ENCODE measurements around the gene TBCC.
"Not testable (repeated sequence)": the region's sequence is repeated elsewhere in the genome, so short reads cannot be mapped to it uniquely, and the experiment has no call there.

Gene TBCC, protein sequence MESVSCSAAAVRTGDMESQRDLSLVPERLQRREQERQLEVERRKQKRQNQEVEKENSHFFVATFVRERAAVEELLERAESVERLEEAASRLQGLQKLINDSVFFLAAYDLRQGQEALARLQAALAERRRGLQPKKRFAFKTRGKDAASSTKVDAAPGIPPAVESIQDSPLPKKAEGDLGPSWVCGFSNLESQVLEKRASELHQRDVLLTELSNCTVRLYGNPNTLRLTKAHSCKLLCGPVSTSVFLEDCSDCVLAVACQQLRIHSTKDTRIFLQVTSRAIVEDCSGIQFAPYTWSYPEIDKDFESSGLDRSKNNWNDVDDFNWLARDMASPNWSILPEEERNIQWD

DNA sequence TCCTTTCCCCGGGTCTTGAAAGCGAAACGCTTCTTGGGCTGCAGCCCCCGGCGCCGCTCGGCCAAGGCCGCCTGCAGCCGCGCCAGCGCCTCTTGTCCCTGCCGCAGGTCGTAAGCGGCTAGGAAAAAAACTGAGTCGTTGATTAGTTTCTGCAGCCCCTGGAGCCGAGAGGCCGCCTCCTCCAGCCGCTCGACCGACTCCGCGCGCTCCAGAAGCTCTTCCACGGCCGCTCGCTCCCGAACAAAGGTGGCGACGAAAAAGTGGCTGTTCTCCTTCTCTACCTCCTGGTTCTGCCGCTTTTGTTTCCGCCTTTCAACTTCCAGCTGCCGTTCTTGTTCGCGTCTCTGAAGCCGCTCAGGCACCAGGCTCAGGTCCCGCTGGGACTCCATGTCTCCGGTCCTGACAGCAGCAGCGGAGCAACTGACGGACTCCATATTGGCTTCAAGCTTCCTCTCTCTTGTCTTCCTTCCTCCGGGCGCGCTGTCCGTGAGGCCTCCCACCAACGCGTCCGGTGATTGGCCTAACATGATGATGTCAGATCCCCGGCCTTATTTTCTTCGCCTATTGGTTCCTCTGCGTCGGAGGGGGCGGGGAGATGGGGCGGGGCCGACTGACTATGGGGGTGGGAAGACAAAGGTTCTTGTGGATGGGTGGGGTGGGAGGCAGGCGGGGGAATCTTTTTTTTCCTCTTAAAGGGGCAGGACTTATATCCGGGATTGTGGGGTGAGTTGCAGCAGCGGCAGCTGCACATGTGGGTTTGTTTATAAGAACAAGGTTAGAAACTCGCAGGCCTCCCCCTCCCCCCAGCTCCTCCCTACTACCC lies at the start of gene TBCC:
TSS of gene TBCC (minus strand) at position 464 of the 823 bp plus-strand sequence. CDS start at position 434, 30 bp downstream.
- peak; percentile 95 to 98 for DNase-seq

DNA sequence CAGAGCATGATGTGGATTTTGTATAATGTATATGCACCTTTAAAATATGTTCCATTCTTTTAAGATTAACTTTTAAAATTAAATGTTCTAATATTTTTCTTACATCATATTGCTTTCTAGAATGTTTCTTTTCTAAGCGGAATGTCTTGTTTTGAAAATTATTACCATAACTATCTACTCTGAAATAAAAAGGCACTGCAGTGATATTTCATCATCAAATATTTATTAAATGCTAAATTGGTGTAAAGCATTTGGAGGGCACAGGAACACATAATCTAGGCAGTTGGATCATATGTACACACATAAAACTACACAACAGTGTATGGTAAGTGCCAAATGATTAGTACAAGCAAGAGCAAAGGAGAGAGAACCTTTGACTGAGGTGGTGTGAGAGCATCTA lies 49.7 kb upstream of the TBCC start:
- DNase-seq: no peak

DNA sequence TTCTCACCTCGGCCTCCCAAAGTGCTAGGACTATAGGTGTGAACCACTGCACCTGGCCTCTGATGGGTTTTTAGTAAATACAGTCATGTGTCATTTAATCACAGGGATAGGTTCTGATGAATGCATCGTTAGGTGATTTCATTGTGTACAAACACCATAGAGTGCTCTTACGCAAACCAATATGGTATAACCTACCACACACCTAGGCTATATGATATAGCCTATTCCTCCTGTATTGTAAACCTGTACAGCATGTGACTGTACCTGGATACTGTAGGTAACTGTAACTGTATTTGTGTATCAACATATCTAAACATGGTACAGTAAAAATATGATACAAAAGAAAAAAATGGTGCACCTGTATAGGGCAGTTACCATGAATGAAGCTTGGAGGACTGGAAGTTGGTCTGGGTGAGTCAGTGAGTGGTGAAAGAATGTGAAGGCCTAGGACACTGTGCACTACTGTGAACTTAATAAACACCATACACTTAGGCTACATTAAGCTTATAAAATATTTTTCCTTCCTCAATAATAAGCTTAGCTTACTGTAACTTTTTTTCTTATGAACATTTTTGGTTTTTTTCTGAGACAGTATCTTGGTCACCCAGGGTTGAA lies 45.9 kb upstream of the TBCC start:
- no peak for DNase-seq

DNA sequence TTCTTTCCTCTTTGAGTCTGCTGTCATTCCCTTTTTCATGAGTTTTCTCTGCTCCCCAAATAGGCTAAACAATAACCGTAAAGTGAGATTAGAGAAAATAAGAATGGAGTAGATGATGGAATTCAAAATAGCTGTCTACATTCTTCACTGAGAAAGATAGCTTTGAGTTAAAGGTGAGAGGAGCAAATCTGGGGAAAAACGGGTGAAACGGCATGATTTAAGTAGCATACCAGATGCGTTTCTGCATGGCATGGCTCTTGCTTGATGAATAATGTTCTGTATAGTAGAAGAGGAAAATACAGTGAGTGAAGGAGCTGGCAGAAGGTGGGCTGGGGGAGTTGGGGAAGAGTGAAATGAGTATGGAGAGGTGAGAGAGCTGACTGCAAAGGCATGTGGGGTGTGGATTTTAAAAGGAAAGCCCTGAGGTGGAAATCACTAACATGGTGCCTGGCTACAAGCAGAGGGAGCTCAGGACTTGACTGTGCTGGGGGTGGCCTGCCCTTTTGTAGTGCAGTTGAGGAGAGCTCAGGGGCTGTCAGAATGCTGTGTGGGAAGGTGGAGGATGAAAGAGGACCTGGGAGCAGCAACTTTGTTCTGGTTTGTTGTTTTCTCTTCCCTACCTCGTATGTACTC lies 44.8 kb upstream of the TBCC start:
- no peak for DNase-seq

DNA sequence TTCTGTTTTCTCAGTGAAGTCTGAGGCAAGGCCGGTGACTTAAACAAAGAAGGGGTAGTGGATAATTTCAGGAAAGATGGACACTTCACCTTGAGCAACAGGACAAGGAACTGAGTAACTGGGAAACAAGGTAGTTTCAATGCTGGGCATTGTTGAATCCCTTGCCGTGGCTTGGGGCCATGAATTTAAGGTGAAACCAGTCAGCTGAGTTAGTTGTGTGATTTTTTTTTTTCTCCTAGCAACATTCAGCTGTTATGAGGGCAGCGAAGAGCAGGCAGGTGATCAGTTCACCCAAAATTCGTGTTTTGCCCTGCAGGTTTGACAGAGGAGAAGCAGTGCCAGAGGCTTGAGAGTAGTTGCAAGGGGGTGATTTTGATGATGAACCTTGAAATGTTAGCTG lies 42.8 kb upstream of the TBCC start:
- DNase-seq: no peak

DNA sequence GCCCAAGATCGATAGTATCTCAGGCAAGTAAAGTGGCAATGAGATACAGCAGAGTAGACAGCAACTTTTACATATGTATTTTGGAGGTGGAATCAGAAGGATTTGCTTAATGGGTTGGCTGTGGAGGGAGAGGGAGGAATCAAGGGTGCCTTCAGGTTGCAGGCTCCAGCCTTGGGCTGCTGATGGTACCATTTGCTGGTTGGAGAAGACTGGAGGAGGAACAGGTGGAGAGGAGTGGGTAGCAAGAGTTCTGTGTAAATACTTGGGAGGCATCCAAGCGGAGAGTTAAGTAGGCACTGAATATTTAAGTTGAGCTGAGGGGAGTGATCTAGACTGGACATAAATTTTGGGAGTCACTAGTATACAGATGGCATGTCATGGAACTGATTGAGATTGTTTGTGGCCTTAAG lies 41.2 kb upstream of the TBCC start:
- no peak for DNase-seq

DNA sequence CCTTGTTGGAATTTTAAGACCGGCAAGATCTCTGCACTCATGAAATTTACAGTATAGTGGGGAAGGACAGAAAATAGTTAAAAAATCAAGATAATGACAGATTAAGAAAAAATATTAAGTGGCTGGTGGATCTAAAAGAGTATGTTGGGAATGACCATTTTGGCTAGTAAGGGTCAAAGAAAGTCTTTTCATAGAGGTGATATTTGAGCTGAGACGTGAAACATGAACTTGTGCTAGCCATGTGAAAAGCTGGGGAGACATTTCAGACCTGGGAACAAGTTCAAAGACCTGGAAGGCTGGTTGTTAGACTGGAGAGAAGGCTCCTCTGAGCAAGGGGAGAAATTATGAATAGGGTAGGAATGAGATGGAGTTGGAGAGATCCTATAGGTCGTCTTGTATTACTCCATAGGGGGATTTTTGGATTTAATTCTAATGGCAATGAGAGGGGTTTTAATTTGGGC lies 40.7 kb upstream of the TBCC start:
- no peak for DNase-seq

DNA sequence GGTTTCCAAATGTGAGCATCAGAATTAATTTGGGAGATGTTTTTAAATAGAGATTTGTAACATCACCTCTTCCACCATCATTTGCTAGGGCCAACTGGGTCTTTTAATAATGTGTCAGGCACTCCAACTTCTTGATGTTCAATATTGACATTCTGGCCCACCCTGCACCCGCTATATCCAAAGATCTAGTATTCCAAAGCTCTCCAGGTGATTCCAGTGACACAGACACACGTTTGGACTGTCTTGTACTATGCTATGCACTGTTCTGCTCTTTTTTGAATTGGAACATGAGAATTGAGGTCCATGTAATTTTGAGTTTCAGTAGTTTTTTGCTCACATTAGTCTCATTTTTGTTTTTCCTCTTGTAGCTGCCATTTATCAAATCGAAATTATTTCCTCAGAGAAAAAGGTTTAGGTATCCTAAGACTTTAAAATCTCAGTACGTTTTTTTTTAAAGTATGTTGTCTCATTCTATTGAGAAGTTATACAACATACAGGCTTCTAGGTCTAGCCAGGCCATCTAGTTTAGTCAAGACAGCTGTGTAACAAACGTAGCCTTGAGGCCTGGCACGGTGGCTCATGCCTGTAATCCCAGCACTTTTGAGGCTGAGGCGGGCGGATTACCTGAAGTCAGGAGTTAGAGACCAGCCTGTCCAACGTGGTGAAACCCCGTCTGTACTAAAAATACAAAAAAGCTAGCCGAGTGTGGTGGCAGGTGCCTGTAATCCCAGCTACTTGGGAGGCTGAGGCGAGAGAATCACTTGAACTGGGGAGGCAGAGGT lies 39.0 kb upstream of the TBCC start:
- no peak for DNase-seq

DNA sequence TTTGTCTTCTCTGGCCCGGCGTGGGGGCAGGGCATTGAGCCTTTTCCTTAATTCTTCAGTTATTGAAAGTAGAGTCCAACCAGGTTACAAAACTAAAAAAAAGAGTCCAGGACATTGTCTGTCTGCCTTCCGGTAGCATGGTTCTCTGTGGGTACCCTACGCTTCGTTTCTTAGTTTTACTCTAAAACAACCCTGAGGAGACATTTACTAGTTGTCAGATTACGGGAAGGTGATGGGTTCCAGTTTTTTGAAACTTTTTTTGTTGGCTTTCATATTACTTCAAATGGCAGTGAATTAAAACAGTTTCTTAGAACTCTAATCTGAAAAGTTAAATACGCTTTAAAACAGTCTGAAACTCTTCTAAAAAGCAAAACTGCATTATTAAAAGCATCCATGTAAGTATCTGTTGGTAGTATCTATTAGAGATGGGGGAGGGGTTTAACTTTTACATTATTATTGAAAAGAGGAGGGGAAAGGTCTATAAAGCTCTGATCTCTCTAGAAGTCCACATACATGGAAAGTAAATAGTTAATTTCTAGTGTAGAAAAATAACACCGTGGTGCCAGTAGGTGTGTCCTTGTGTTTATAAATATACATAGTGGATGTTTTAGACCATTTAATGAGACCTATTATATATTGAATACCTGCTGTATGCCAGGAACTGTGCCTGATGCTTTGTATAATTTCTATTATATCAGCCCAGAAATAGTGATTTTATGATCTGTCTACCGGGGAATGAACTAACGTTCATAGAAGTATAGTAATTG lies 38.2 kb upstream of the TBCC start:
- DNase-seq: no peak

DNA sequence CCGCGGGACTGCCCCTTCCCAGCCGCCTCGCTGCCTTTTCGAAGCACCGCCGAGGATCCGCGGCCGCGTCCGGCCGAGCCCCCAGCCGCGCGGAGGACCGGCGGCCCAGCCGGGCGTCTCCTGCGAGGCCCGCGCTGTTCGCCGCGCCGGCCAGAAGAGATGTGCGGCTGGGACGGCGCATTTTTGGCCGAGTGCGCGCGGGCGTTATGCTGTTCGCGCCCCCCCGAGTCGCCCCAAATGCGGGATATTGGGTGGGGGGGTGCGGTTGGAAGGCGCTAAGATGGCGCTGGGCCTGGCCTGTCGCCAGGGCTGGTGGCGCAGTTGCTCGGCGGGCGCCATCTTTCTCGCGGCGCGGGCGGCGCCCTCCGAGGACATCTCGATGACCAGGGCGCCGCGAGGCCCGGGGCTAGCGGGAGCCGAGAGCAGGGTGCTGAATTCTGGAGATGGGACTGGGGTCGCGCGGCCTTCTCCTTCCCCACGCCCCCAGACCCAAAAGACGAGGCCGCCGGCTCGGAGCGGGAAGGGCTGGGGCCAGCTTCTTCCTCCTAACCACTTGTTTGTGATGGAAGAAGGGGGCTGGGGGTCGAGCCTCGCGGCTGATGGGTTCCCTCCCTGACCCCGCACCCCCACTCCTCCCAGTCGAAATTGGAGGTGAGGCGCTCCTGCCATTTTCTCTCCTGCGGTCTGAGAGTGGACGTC lies 37.4 kb upstream of the TBCC start:
- peak; percentile 36 to 53 for DNase-seq

DNA sequence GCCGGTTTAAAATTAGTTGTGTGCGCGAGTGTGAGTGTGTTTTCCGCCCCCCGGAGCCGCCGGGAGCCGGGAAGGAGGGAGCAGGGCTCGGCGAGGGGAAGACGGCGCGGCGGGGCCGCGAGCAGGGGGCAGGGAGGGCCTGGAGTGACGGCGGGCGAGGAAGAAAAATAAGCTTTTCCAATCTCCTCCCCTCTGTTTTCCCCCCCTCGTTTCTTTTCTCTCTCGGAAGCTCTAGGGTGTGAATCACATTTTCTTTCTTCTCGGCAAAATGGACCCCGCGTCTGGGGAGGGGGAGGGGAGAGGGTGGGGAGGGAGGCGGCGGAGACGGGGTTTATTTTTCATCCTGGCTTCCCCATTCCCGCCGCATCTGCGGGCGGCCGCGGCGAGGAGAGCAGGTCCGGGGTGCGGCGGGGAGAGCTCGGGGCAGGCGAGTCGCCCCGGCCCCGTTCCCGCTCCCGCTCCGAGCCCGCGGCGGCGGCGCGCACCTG lies 36.8 kb upstream of the TBCC start:
- DNase-seq: peak; percentile 45 to 68

DNA sequence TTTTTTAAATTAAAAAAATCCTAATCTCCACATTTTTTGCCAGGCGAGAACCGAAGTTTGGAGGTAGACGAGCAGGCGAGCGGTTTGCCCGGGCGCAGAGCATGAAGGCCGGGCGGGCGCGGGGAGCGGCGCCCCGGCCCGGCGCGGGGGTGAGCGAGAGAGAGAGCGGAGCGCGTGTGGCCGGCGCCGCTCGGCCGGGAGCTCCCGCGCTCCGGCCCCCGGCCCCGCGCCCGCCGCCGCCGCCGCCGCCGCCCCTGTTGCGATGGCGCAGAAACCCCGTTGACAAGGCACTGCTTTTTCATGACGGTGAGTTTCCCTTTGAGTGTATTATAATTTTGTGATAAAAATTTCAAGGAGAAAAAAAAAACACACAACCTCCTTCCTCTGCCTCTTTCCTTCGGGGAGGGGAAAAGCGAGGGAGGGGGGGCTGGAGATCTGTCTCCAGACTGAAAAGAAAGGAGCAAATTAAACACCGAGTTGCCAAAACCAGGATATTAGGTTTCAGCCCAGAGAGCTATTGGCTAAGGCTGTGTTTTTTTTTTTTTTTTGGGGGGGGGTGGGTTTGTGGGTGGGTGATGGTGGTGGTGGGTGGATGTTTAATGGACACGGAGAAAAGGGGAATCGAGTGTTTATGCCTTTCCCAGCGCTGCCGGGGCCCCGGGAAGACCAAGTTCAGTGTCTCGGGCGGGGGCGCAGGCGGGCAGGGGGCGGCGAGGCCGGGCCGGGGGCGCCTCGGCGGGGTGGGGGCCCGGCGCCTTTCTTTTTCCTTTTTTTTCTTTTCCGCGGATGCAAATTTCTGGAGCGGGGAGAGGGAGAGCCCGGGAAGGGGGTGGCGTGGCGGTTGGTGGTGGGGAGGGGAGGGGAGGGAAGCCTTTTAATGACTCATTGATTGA lies 36.1 kb upstream of the TBCC start, which contains the start of gene BICRAL:
TSS of gene BICRAL (plus strand) at position 257 of the 893 bp plus-strand sequence. CDS start 39,971 bp downstream, outside the sequence.
- DNase-seq: peak in 1 of 2 experiments; percentile 51

DNA sequence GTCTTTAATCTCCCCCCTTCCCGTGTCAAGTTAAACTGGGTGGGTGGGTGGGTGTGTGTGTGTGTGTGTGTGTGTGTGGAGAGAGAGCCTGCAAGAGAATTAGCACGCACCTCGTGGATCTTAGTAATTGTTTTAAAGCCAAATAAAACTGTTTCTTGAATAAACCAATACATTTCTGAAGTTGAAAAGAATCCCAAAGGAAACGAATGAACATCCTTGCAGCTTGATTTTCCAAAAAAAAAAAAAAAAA lies 35.6 kb upstream of the TBCC start:
- no peak for DNase-seq

DNA sequence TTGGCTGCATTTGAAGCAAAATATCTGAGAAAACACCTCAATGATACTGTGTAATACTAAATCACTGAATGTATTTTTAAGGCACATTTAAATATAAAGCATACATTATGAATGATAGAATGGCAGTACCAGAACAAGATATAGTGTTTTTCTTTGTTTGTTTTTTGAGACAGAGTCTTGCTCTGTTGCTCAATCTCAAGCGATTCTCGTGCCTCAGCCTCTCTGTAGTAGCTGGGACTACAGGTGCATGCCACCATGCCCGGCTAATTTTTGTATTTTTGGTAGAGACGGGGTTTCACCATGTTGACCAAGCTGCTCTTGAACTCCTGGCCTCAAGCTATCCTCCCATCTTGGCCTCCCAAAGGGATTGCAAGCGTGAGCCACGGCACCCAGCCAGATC lies 33.6 kb upstream of the TBCC start:
- DNase-seq: no peak

DNA sequence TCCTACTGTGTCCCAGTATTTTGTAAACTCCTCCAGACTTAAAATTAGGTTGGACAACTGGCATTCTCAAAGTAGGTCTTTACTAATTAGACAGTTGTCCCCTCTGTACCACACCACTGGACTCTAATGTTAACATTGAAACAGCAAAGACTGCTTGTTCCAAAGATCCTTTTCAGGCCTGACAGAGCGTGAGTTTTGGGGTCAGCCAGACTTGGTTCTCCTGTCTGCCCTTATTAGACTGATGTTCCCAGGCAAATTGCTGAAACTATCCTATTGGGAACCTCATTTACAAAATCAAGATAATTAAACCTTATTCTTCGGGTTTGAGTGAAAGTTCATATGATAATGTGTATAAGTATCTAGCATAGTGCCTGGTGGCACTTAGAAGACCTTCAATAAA lies 32.2 kb upstream of the TBCC start:
- DNase-seq: no peak

DNA sequence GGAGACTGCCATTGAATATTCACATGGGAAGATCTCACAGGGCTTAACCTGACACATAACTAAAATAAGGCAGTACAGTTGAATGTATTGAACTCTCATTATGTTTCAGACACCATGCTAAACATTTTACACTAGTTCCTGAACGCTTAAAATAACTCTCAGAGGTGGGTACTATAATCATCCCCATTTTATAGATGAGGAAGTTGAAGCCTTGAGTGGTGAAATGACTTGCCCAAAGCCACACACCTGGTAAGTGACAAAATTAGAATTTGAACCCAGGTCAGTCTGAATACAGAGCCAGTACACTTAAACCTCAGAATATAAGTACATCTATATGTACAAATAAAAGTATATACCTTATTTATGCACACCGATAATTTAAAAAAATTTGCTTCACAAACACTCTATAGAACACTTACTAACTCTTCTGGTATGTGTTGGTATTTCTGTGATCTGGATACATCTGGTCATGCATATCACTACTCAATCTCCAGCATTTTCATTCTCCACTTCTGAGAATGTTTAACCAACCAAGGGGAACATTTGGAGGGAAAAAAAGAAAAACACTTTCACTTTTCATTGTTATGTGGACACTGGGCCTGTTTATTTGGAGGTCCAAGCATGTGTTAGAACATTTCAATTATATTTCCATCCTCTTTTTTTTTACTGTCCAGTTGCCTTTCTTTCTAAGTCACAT lies 31.4 kb upstream of the TBCC start:
- no peak for DNase-seq

DNA sequence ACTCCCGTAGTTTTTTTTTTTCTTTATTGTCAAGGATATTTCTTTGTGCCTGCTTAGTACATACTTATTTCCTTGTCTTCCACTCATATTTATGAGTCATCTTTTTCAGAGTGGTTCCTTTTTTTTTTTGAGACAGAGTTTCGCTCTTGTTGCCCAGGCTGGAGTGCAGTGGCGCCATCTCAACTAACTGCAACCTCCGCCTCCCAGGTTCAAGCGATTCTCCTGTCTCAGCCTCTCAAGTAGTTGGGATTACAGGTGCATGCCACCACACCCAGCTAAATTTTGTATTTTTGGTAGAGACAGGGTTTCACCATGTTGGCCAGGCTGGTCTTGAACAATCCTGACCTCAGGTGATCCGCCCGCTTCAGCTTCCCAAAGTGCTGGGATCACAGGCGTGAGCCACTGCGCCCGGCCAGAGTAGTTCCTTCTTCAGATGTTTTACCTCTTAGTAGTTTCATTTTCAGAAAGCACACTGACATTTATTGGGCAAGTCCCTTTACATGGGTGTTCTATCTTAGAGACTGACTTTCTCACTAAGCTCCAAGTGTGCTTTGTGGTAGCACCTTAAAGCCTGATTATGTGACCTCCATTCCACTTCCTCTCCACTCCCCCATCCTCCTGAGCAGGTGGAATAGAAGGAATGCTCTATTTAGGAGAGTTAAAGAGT lies 29.1 kb upstream of the TBCC start:
- DNase-seq: not testable (repeated sequence)

DNA sequence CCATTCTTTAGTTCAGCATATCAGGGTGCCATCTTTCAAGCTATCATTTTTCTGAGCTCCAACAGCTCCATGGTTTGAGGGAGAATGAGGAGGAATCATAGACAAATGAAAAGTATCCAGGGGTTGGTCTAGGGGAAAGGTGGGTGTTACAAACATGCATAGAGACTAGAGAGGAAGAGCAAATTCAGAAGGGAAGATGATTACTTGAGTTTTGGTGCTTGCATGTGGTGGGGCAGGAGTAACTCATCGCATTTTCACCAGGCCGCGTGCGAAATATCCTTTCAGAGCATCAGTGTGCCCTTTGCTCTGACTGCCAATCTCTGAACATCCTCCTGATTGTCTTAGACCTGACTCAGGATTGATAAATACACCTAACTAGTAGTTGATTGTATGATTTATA lies 28.3 kb upstream of the TBCC start:
- DNase-seq: no peak

DNA sequence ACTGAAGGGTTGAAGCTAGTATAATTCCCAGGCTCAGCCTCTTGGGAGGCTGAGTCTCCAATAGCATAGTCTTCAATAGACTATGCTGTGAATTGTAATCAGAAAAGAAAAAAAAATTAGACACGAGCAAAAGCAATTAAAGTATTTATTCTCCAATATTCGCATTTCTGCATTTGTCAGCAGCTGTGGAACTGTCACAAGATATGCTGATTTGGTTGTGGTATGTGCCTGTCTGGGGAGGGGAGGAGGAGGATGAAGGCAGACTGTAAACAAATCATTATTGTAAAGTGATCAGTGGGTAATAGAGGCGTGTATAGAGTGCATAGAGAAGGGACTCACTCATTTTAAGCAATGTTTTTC lies 25.8 kb upstream of the TBCC start:
- DNase-seq: no peak

All from SHP77 (cell line).